ENCODE data around the gene RALY.

The RALY gene

GRCh38 chr20:33954504-33954903, 39.2 kb upstream of the RALY start:
- DNase-seq (ENCODE audit: extremely low spot score), result no peak
- POLR2A ChIA-PET, result no interaction called here
- CTCF ChIA-PET, result interaction anchor here (0.9 to 1.0 kb wide), 2 partner anchors 39 to 71 kb away, joined by 3 read pairs; no protein-coding TSS in a partner anchor
- TF ChIP-seq CTCF (IDR thresholded peaks at IDR 0.05; ENCODE audit: control extremely low read depth, extremely low read depth, low read depth, missing control alignments), result no peak

GRCh38 chr20:33963751-33964150, 30.0 kb upstream of the RALY start:
- no peak for TF ChIP-seq CTCF (IDR thresholded peaks at IDR 0.05; ENCODE audit: control extremely low read depth, extremely low read depth, low read depth, missing control alignments)
- no peak for DNase-seq (ENCODE audit: extremely low spot score)
- ChIA-PET CTCF (no interaction called here), POLR2A (no interaction called here)

- POLR2A ChIA-PET, result no interaction called here
Observed at GRCh38 chr20:33964441-33964840, 29.3 kb upstream of the RALY start.

GRCh38 chr20:33967126-33967525, 26.6 kb upstream of the RALY start:
- ChIA-PET POLR2A (no interaction called here), CTCF (interaction anchor here (0.9 to 1.2 kb wide), 2 partner anchors 18 to 39 kb away, joined by 3 read pairs; no protein-coding TSS in a partner anchor)
- no peak for TF ChIP-seq CTCF (IDR thresholded peaks at IDR 0.05; ENCODE audit: control extremely low read depth, extremely low read depth, low read depth, missing control alignments)
- DNase-seq (ENCODE audit: extremely low spot score), result no peak

More at GRCh38 chr20:33964441-33964840, 29.3 kb upstream of the RALY start:
- no peak for DNase-seq (ENCODE audit: extremely low spot score)
- no peak for TF ChIP-seq CTCF (IDR thresholded peaks at IDR 0.05; ENCODE audit: control extremely low read depth, extremely low read depth, low read depth, missing control alignments)
- CTCF ChIA-PET, result interaction anchor here (1.0 kb wide), 1 partner anchor 28 kb away, joined by 3 read pairs; no protein-coding TSS in a partner anchor

- ChIA-PET POLR2A (no interaction called here), CTCF (interaction anchor here (1.1 to 3.3 kb wide), 3 partner anchors 12 to 54 kb away, joined by 3 to 15 read pairs (median 3); no protein-coding TSS in a partner anchor)
- TF ChIP-seq CTCF (IDR thresholded peaks at IDR 0.05; ENCODE audit: control extremely low read depth, extremely low read depth, low read depth, missing control alignments), result no peak
- DNase-seq (ENCODE audit: extremely low spot score), result no peak
Observed at GRCh38 chr20:33969563-33969962, 24.1 kb upstream of the RALY start.

- POLR2A ChIA-PET, result no interaction called here
- no peak for DNase-seq (ENCODE audit: extremely low spot score)
- CTCF ChIA-PET, result interaction anchor here (3.3 kb wide), 1 partner anchor 11 kb away, joined by 15 read pairs; no protein-coding TSS in a partner anchor
- no peak for TF ChIP-seq CTCF (IDR thresholded peaks at IDR 0.05; ENCODE audit: control extremely low read depth, extremely low read depth, low read depth, missing control alignments)
Observed at GRCh38 chr20:33970229-33970628, 23.5 kb upstream of the RALY start.
